Retinal pigment epithelial cell (primary cell): ENCODE results near the gene CLSTN3.

Experiments used
- DNase-seq: peaks from one replicate; pipeline ENCODE4 v3.0.0-alpha.2; 2010; ENCODE audit warnings: low read depth
- H3K4me3 ChIP-seq: 2 replicates; pipeline ENCODE4 v1.5.1; 2011; ENCODE audit warnings: mild to moderate bottlenecking, low read length, control low read depth, moderate library complexity
- TF ChIP-seq, protein P1 (sequence below): conservative IDR thresholded peaks from 2 replicates; pipeline ENCODE4 v1.5.1; 2011; ENCODE audit warnings: low read depth, low read length, control low read depth, inconsistent platforms

CLSTN3 gene

DNA sequence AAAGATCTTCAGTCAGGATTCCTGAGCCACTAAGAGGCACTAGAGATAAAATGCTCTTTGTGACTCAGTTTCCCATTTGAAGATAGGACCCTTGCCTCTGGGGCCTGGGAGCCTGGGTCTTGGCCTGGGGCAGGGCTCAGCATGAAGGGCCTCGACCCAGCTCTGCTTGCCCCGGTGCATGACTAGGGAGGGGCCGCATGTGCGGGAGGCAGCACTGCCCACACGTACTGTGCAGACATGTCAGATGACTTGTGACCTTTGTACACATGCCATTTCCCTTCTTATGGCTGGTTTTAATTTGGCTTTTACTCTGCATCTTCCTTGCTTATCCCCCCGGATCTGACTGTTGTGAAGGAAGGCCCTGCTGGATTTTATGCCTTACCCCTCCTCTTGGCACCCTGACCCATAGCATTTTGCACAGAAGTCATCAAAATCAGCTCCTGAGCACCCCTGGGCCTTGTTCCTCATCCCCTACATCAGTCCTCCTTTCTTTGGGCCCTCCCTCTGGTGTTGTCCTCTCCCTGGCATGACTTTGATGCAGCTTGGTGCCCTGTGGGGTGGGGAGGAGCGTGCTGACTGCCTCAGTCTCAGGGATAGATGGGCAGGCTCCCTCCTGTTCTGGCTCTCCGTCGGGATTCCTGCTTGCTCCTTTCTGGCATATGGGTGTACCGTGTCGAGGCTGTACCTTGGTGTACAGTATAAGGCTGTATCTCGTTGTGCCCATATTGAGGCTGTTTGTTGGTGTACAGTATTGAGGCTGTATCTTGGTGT lies 4.4 kb downstream of the CLSTN3 start:
- no peak for DNase-seq
- TF ChIP-seq, protein P1, sequence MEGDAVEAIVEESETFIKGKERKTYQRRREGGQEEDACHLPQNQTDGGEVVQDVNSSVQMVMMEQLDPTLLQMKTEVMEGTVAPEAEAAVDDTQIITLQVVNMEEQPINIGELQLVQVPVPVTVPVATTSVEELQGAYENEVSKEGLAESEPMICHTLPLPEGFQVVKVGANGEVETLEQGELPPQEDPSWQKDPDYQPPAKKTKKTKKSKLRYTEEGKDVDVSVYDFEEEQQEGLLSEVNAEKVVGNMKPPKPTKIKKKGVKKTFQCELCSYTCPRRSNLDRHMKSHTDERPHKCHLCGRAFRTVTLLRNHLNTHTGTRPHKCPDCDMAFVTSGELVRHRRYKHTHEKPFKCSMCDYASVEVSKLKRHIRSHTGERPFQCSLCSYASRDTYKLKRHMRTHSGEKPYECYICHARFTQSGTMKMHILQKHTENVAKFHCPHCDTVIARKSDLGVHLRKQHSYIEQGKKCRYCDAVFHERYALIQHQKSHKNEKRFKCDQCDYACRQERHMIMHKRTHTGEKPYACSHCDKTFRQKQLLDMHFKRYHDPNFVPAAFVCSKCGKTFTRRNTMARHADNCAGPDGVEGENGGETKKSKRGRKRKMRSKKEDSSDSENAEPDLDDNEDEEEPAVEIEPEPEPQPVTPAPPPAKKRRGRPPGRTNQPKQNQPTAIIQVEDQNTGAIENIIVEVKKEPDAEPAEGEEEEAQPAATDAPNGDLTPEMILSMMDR, result no peak
- no peak overlapping the region for H3K4me3 ChIP-seq

DNA sequence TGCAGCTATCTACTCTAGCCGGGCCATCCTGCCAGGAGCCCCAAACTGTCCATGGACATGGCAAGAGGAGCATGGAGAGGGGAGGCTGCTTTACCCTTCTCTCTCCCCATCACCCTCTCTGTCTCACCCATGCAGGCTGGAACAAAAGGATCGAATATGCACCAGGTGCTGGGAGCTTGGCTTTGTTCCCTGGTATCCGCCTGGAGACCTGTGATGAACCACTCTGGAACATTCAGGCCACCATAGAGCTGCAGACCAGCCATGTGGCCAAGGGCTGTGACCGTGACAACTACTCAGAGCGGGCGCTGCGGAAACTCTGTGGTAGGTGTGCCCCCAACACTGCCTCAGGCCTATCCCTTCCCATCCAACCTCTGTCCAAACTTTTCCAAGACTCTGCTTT lies 5.9 kb downstream of the CLSTN3 start:
- no peak for DNase-seq
- H3K4me3 ChIP-seq, result no peak overlapping the region
- TF ChIP-seq, protein P1, result no peak

DNA sequence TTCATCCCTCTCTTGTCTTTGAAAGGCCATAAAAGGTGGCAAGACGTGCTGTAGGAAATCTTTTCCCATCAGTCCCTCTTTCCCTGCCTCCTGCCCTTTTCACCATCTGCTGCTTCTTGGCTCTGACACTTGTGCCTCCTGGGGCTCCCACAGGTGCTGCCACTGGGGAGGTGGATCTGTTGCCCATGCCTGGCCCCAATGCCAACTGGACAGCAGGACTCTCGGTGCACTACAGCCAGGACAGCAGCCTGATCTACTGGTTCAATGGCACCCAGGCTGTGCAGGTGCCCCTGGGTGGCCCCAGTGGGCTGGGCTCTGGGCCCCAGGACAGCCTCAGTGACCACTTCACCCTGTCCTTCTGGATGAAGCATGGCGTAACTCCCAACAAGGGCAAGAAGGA lies 6.5 kb downstream of the CLSTN3 start:
- no peak for DNase-seq
- TF ChIP-seq, protein P1, result no peak
- H3K4me3 ChIP-seq, result no peak overlapping the region

DNA sequence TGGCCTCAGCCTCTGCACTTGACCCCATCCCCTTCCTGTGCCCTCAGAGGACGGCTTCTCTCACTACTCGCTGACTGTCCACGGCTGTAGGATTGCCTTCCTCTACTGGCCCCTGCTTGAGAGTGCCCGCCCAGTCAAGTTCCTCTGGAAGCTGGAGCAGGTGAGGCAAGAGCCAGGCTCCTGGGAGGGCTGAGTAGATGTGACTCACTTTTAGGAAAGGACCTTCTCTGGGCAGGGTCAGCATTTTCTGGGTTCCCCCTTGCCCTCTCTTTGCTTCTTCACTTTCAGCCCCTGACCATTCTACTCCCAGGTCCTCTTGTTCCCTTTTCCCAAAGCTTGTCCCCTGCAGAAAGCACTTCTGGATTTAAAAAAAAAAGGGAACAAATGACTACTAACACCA lies 7.7 kb downstream of the CLSTN3 start:
- DNase-seq, result no peak
- TF ChIP-seq, protein P1, result no peak
- no peak overlapping the region for H3K4me3 ChIP-seq

DNA sequence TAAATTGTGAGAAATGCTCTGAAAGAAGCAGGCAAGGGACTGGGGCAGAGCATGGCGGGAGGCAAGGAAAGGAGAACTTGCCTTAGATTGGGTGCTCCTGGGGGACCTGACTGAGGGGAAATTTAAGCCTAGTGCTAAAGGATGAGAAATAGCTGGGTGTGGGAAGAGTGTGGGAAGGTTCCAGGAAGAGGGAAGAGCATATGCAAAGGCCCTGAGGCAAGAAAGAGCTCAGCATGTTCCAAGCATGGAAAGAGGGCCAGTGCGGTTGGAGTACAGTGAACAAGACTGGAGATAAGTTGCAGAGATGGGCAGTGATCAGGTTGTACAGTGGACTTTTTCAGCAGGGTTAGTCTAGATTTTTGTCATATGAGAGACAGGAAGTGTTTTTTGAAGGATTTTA lies 9.0 kb downstream of the CLSTN3 start:
- no peak overlapping the region for H3K4me3 ChIP-seq
- no peak for DNase-seq
- TF ChIP-seq, protein P1, result no peak

DNA sequence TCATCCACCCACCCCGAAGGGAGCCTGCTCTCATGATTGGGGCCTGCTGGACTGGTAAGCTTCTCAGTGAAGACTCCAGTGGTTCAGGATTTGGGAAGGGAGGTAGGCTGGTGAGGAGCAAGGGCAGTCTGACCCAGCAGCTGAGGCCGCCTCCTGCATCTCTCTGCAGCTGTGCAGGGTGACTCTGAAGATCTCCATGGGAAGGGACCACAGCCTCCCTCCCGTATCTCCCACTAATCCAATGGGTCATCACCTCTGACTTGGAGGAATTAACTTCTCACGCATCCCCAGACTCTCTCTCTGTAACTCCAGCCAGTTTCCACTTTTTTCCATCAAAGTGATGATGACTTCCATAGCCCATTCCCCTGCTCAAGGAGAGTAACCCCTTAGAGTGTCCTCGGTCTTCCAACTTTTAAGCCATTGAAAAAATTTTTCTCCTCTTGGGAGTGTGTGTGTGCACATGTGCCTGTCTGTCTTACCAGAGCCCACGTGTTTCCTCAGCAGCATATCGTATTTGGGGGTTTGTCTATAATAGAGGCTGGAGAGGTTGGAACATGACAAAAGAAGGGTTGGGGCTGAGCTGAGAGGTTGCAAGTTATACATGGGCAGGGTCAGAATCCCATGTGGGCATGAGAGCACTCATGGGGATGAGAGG lies 11.3 kb downstream of the CLSTN3 start:
- DNase-seq, result no peak
- TF ChIP-seq, protein P1, result no peak
- H3K4me3 ChIP-seq, result no peak overlapping the region
